Right lobe of liver (tissue), 4 donors: ENCODE results near the gene STAT1.

Experiments
- CTCF ChIP-seq, 4 donors: fragments of 200-600 bp in 3 of 4; fragments of 450-650 bp in 1 of 4; IDR thresholded peaks; one replicate each; pipeline versions ENCODE4 v1.5.1 to v1.8.0; 2016 to 2022; ENCODE audit warnings: antibody characterized with exemption in 4 of 4, mild to moderate bottlenecking in 2 of 4
- POLR2A ChIP-seq: fragments of 450-650 bp; IDR thresholded peaks from one replicate; pipeline ENCODE4 v1.6.1; 2017; ENCODE audit warnings: antibody characterized with exemption, mild to moderate bottlenecking
- donor health status: DM: no; HTN: no; CAD: no.
- donor health status: DM: no; HTN: no; CAD: no.
- donor health status: DM: no; HTN: yes; CAD: no.

- TF ChIP-seq CTCF (IDR thresholded peaks at IDR 0.05) (no peak), POLR2A (no peak)
These were observed 39.2 kb downstream of the STAT1 start for GRCh38 chr2:190974629-190975361.
